PC-9 (cell line): Measurements from ENCODE around the gene CPA5. TPM values are rescaled to one million over a fixed set of nuclear protein-coding genes. Genes with fewer than 3 reads are reported as not detected.

Source experiments
- BruUV-seq: library from RNA; stranded (reverse); fragments of 400-500 nt; replicated peaks from 2 replicates; lab custom pipeline; 2021; lab: Mats Ljungman, UMichigan
- CTCF ChIA-PET: fragments of 300-600 bp; sonication (Branson Sonifier 250); formaldehyde crosslinking; loops from one replicate; lab custom pipeline; 2022; ENCODE audit warnings: antibody characterized with exemption; lab: Charles Lee
- POLR2A ChIA-PET: fragments of 300-600 bp; sonication (Branson Sonifier 250); formaldehyde crosslinking; loops from one replicate; lab custom pipeline; 2022; ENCODE audit warnings: antibody characterized with exemption; ENCODE audit not compliant: unreplicated experiment; lab: Charles Lee
- DNase-seq, 2 experiments: peaks; one replicate each; pipeline versions ENCODE4 v3.0.0 to v3.0.0-alpha.2; 2015 to 2022; ENCODE audit warnings: mixed read lengths in 1 of 2
- H2AFZ ChIP-seq: fragments of 200-600 bp; sonication (generic); 2 replicates; pipeline ENCODE4 v1.8.1; 2017; ENCODE audit warnings: antibody characterized with exemption
- H3F3A ChIP-seq: fragments of 200-600 bp; sonication (generic); 2 replicates; pipeline ENCODE4 v1.8.1; 2017; ENCODE audit warnings: antibody characterized with exemption, mild to moderate bottlenecking, low read depth; ENCODE audit not compliant: insufficient read depth
- H3K27ac ChIP-seq: fragments of 200-600 bp; sonication (generic); 2 replicates; pipeline ENCODE4 v1.6.1; 2016; ENCODE audit warnings: mixed run types
- H3K27me3 ChIP-seq: fragments of 200-600 bp; sonication (generic); 2 replicates; pipeline ENCODE4 v1.6.1; 2016; ENCODE audit warnings: low read depth, mixed run types; ENCODE audit not compliant: insufficient read depth
- H3K36me3 ChIP-seq: fragments of 200-600 bp; sonication (generic); 2 replicates; pipeline ENCODE4 v1.6.1; 2016; ENCODE audit warnings: low read depth, mixed run types
- H3K4me1 ChIP-seq: fragments of 200-600 bp; sonication (generic); replicated peaks from 2 replicates; pipeline ENCODE4 v1.6.1; 2016; ENCODE audit warnings: mixed run types; ENCODE audit not compliant: insufficient read depth
- H3K4me2 ChIP-seq: fragments of 200-600 bp; sonication (generic); 2 replicates; pipeline ENCODE4 v1.6.1; 2017; ENCODE audit warnings: mixed run types
- H3K4me3 ChIP-seq: fragments of 200-600 bp; sonication (generic); 2 replicates; pipeline ENCODE4 v1.6.1; 2016; ENCODE audit warnings: mixed run types
- H3K79me2 ChIP-seq: fragments of 200-600 bp; sonication (generic); 2 replicates; pipeline ENCODE4 v1.6.1; 2017; ENCODE audit warnings: low read depth, mixed run types
- H3K9me2 ChIP-seq: fragments of 200-600 bp; sonication (generic); 2 replicates; pipeline ENCODE4 v1.8.1; 2017; ENCODE audit warnings: mild to moderate bottlenecking; ENCODE audit not compliant: insufficient read depth
- H3K9me3 ChIP-seq: fragments of 200-600 bp; sonication (generic); 2 replicates; pipeline ENCODE4 v1.8.1; 2016; ENCODE audit warnings: low read depth; ENCODE audit not compliant: insufficient read depth
- H4K20me1 ChIP-seq: fragments of 200-600 bp; sonication (generic); 2 replicates; pipeline ENCODE4 v1.8.1; 2017; ENCODE audit not compliant: insufficient read depth
- CTCF ChIP-seq: fragments of 200-600 bp; sonication (generic); conservative IDR thresholded peaks from 2 replicates; pipeline ENCODE4 v1.6.1; 2017; ENCODE audit warnings: mixed run types, antibody characterized with exemption, mild to moderate bottlenecking, moderate library complexity
- EZH2 ChIP-seq: fragments of 200-600 bp; sonication (generic); IDR thresholded peaks from 2 replicates; pipeline ENCODE4 v1.8.0; 2017; ENCODE audit warnings: antibody characterized with exemption, low read depth
- intact Hi-C: fragments of 100-400 bp; cut with micrococcal nuclease; formaldehyde crosslinking; loops from one replicate; pipeline ENCODE4 v1.10.0; 2022; ENCODE audit not compliant: unreplicated experiment
- total RNA-seq: library from RNA; stranded (reverse); gene quantifications from 2 replicates; pipeline ENCODE4 v1.2.3, GENCODE V29; 2021

The CPA5 gene
- total RNA-seq, 1 experiment from 2014 or later: not detected

DNA sequence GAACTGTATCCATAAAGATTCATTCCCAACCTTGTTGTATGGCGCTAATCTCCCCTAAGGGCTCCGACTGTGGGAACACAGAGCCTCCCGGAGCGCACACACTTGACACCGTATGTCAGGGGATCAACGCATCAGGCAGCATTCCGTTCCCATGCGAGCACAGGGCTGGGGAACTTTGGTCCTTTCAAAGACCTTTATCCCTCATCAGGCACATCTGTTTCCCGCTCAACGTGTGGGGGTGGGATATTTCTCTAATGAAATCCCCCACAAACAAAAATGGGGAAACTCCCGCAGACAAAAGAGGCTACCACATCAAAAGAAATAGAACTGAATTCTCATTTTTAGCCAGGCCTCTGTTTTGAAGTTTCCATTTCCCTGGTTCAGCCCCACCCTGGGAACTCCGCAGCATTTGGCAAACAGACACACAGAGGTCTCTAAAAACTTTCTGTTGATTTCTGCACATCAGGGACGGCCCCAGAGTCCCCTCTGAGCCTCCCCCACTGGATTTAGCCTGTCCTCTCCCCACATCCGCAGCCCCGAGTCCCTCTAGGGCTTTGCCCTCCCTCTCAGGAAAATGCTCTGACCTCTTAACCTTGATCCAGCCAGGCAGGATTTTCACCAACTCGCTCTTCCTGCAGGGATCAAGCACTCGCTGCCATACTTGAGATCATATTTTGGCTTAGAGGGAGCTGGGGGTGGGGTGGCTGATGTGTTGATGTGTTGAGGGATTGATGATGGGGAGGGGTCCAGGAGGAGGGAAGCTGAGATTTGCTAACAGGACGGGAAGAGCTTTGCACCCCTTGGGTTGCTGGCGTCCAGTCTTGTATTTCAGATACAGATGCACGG is 6.6 kb downstream of the CPA5 start:
- intact Hi-C loops: no loop called here
- H3K9me2 ChIP-seq: no peaks in the 10 kb centered on the region
- ChIA-PET POLR2A (interaction anchor here (0.6 kb wide), 1 partner anchor 138 kb away, joined by 4 read pairs; no protein-coding TSS in a partner anchor), CTCF (no interaction called here)
- H4K20me1 ChIP-seq: no peaks in the 10 kb centered on the region
- no TSS peak for BruUV-seq
- H3K27ac ChIP-seq: no peak overlapping the region
- no peaks in the 10 kb centered on the region for H3K36me3 ChIP-seq
- peaks cover 55% of the 10 kb centered on the region for H3K4me1 ChIP-seq
- H3K4me3 ChIP-seq: no peak overlapping the region; the same call in 1 of the 2 replicates
- no peaks in the 10 kb centered on the region for H3K27me3 ChIP-seq
- peaks cover 19% of the 10 kb centered on the region for H3F3A ChIP-seq
- no peaks in the 10 kb centered on the region for H3K9me3 ChIP-seq
- no peak overlapping the region for H2AFZ ChIP-seq
- no peak for DNase-seq
- TF ChIP-seq EZH2: no peak
- no peak for TF ChIP-seq CTCF
- H3K4me2 ChIP-seq: peak overlapping the region; percentile 65
- H3K79me2 ChIP-seq: no peaks in the 10 kb centered on the region

- intact Hi-C loops: no loop called here
- Histone ChIP-seq H3K4me2 (no peak overlapping the region), H2AFZ (no peak overlapping the region), H3K79me2 (no peaks in the 10 kb centered on the region), H3K4me1 (peaks cover 59% of the 10 kb centered on the region), H3K27ac (no peak overlapping the region), H3K36me3 (no peaks in the 10 kb centered on the region), H3F3A (peaks cover 24% of the 10 kb centered on the region), H3K27me3 (no peaks in the 10 kb centered on the region), H3K4me3 (no peak overlapping the region), H3K9me2 (no peaks in the 10 kb centered on the region), H4K20me1 (no peaks in the 10 kb centered on the region), H3K9me3 (no peaks in the 10 kb centered on the region)
- TF ChIP-seq EZH2 (no peak), CTCF (no peak)
- DNase-seq: no peak
- CTCF ChIA-PET: no interaction called here
- POLR2A ChIA-PET: no interaction called here
- BruUV-seq: no TSS peak
These were observed 7.1 kb downstream of the CPA5 start for GRCh38 chr7:130351791-130352090.

- ChIA-PET POLR2A (no interaction called here), CTCF (no interaction called here)
- DNase-seq: peak in 1 of 2 experiments; percentile 72
- Histone ChIP-seq H2AFZ (no peak overlapping the region), H4K20me1 (no peaks in the 10 kb centered on the region), H3K4me2 (peak overlapping the region; percentile 55), H3K36me3 (no peaks in the 10 kb centered on the region), H3F3A (peaks cover 30% of the 10 kb centered on the region), H3K27me3 (no peaks in the 10 kb centered on the region), H3K4me3 (no peak overlapping the region), H3K4me1 (peaks cover 66% of the 10 kb centered on the region), H3K79me2 (no peaks in the 10 kb centered on the region), H3K9me2 (no peaks in the 10 kb centered on the region), H3K9me3 (no peaks in the 10 kb centered on the region), H3K27ac (no peak overlapping the region)
- TF ChIP-seq EZH2 (no peak), CTCF (no peak)
- intact Hi-C loops: no loop called here
- BruUV-seq: no TSS peak
These were observed 7.8 kb downstream of the CPA5 start for GRCh38 chr7:130352194-130353074.
